Measurements from ENCODE around the gene ZSWIM1.

GRCh38 chr20:45917790-45918141 lies 36.7 kb downstream of the ZSWIM1 start:
- TF ChIP-seq POLR2A (IDR thresholded peaks at IDR 0.05; ENCODE audit: low read length) (no peak), GATA1 (IDR thresholded peaks at IDR 0.05; ENCODE audit: low read depth, low read length) (no peak)
